Heart left ventricle (tissue), 16 donors: ENCODE results near the gene DAB1. TPM values are rescaled to one million over a fixed set of nuclear protein-coding genes. Genes with fewer than 3 reads are reported as not detected.

Experiments
- ATAC-seq, 4 donors: fragments of 200-7000 bp; cut with Tn5 transposase; one replicate each; pipeline ENCODE4 v1.9.1; 2020 to 2022; ENCODE audit warnings: moderate library complexity in 4 of 4, mild to moderate bottlenecking in 3 of 4, moderate number of reproducible peaks in 1 of 4
- DNase-seq, 5 donors: peaks; one replicate each; pipeline ENCODE4 v3.0.0-alpha.2; 2020
- H3K27ac ChIP-seq, 12 donors: fragments of 200-600 bp; sonication (generic) in 4 of 12; one replicate each; pipeline versions ENCODE4 v1.5.0 to v1.8.0; 2016 to 2022; ENCODE audit warnings: mild to moderate bottlenecking in 2 of 12
- H3K27me3 ChIP-seq, 9 donors: fragments of 200-600 bp; sonication (generic) in 2 of 9; one replicate each; pipeline versions ENCODE4 v1.5.1 to v1.8.0; 2016 to 2022; ENCODE audit warnings: mild to moderate bottlenecking in 3 of 9
- H3K36me3 ChIP-seq, 9 donors: fragments of 200-600 bp; sonication (generic) in 2 of 9; one replicate each; pipeline versions ENCODE4 v1.5.0 to v1.8.0; 2018 to 2022; ENCODE audit warnings: mild to moderate bottlenecking in 2 of 9
- H3K4me1 ChIP-seq, 12 donors: fragments of 200-600 bp; sonication (generic) in 4 of 12; one replicate each; pipeline versions ENCODE4 v1.5.0 to v1.8.0; 2016 to 2022; ENCODE audit warnings: mild to moderate bottlenecking in 3 of 12
- H3K4me3 ChIP-seq, 12 donors: fragments of 200-600 bp; sonication (generic) in 4 of 12; one replicate each; pipeline versions ENCODE4 v1.5.0 to v1.8.0; 2017 to 2022; ENCODE audit warnings: mild to moderate bottlenecking in 9 of 12, moderate library complexity in 4 of 12
- H3K9me3 ChIP-seq, 12 donors: fragments of 200-600 bp; sonication (generic) in 4 of 12; one replicate each; pipeline versions ENCODE4 v1.5.0 to v1.8.0; 2016 to 2022; ENCODE audit warnings: mild to moderate bottlenecking in 1 of 12
- POLR2A ChIP-seq, 2 donors: fragments of 450-650 bp; IDR thresholded peaks; one replicate each; pipeline ENCODE4 v1.6.1; 2017; ENCODE audit warnings: antibody characterized with exemption in 2 of 2, mild to moderate bottlenecking in 2 of 2, moderate library complexity in 2 of 2
- WGBS, 4 donors: extraction: QIAGEN DNeasy Blood & Tissue Kit in 2 of 4; methylation state at CpG; one replicate each; pipeline versions ENCODE4 v1.1.5 to v1.1.7; 2013 to 2018; 5-methylcytosine and 5-hydroxymethylcytosine counted together
- intact Hi-C, 10 donors: fragments of 100-400 bp; cut with DNase I; formaldehyde crosslinking; loops; one replicate each; pipeline versions ENCODE4 v1.11.1 to v1.14.2; 2022
- polyA plus RNA-seq, 2 donors: library from polyadenylated mRNA; stranded (reverse); fragments of 200-250 nt; gene quantifications; one replicate each; pipeline ENCODE4 v1.2.3, GENCODE V29; 2013
- total RNA-seq, 9 donors: library from RNA; depleted of rRNA in 2 of 9; stranded (reverse); fragments of >200 nt in 2 of 9; fragmentation: NEBNext Ultra II Directional in 3 of 9; extraction: Animal tissue kit (Norgen Biotek cat#: 25700) in 3 of 9; gene quantifications; one replicate each; pipeline versions ENCODE4 v1.1.0 to v1.2.4, GENCODE V29; 2016 to 2023
- TF ChIP-seq, protein P1 (sequence below), 12 donors: fragments of 200-600 bp; sonication (generic) in 4 of 12; IDR thresholded peaks; one replicate each; pipeline versions ENCODE4 v1.5.0 to v1.8.0; 2018 to 2022; ENCODE audit warnings: antibody characterized with exemption in 12 of 12, mild to moderate bottlenecking in 5 of 12
- donor health status: ischemic (EF 13 %, LVEDD 7.1; RV severe dilation, severe dysfunction).
- donor health status: healthy with polysubstance abuse.
- donor health status: DM: no; HTN: yes; CAD: no.
- donor health status: DM: no; HTN: no; CAD: no.
- donor health status: ischemic (EF 25% LVEDD 6.9; RV normal size, moderate dysfunction).
- donor health status: ischemic (EF 25% LVEDD 5.7; RV mildly dilated, moderate dysfunction).
- donor health status: healthy.
- donor health status: DM: yes; HTN: yes; CAD: no.
- donor health status: ischemic (EF 35%, LVEDD 5.7; RV mildly dilated, moderate dysfunction).
- donor health status: nonischemic (EF 11% LVEDD 7.7; RV severe dilation, severe dysfunction).
- donor health status: DM: yes; HTN: yes; CAD: no.
- donor health status: PGD.
- donor health status: ischemic (EF 29% LVEDD 5.4; RV normal size, mild dysfunction).
- donor health status: nonischemic (EF 23%, LVEDD 6.1; RV moderate dilation, normal function).

Gene DAB1
- total and polyA plus RNA-seq, 11 donors = 0.26 to 28.8 (median 5.2) TPM

DNA sequence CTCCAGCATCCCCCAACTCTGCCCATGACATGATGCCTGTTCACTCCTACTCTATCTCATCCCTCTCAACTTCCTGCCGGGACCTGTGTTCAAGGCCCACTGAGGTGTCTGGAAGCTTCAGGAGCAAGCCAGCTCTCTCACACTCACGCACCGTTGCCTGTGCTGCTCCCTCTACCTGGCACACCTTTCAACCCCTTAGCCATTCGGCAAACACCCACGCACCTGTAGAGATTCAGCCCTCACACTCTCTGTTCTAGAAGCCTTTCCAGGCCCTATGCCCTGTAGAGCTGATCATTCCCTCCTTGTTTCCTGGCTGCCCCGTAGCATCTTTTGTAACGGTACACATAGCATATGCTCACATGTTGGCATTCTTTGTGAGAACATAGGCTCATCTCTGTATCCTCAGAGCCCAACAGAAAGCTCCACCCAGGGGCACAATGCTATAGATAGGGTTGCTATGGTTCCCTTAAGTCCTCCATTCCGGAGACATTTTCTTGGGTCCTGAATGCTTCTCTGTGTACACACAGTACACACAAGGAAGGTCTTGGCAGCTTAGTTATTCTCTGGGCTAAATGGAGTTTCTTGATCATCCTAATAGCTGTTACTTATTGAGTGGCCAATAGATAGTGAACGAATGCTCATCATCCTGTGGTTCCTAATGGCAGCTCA lies 459.4 kb downstream of the DAB1 start:
- ATAC-seq (no peak), DNase-seq (no peak)
- Histone ChIP-seq H3K9me3 (peaks cover 0 to 3% (median 0%) of the 10 kb centered on the region in 12 donors), H3K4me1 (no peaks in the 10 kb centered on the region), H3K27ac (no peak overlapping the region), H3K27me3 (no peaks in the 10 kb centered on the region), H3K4me3 (no peak overlapping the region), H3K36me3 (no peaks in the 10 kb centered on the region)
- TF ChIP-seq POLR2A (IDR thresholded peaks at IDR 0.05) = no peak
- TF ChIP-seq, protein P1, sequence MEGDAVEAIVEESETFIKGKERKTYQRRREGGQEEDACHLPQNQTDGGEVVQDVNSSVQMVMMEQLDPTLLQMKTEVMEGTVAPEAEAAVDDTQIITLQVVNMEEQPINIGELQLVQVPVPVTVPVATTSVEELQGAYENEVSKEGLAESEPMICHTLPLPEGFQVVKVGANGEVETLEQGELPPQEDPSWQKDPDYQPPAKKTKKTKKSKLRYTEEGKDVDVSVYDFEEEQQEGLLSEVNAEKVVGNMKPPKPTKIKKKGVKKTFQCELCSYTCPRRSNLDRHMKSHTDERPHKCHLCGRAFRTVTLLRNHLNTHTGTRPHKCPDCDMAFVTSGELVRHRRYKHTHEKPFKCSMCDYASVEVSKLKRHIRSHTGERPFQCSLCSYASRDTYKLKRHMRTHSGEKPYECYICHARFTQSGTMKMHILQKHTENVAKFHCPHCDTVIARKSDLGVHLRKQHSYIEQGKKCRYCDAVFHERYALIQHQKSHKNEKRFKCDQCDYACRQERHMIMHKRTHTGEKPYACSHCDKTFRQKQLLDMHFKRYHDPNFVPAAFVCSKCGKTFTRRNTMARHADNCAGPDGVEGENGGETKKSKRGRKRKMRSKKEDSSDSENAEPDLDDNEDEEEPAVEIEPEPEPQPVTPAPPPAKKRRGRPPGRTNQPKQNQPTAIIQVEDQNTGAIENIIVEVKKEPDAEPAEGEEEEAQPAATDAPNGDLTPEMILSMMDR (IDR thresholded peaks at IDR 0.05) = no peak
- intact Hi-C loops = loop anchor here in 2 of 10 donors (5.0 to 10.0 kb wide), 2 partner anchors 130 to 132 kb away; no protein-coding TSS in a partner anchor
- 88 to 91% (median 90%) methylated on average over 9 of the region's 9 CpGs for WGBS, 4 donors

DNA sequence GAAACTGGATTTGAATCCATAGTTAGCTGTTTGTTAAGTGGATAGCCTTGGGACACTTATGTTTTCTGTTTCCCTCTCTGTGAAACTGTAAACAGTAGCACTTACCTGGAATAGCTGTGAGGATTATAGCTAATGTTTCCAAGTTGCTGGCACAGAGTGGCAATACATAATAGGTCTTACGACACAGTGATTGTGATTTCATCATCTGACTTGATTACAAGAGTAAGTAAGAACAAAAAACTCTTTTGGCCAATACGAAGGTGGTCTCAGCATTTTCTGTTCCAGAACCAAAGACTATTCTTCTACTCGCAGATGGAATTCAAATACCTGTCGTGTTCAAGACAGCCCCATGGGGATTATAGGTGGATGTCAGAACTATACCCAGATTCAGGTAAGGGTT lies 460.2 kb downstream of the DAB1 start:
- TF ChIP-seq POLR2A (IDR thresholded peaks at IDR 0.05) = no peak
- TF ChIP-seq, protein P1 (IDR thresholded peaks at IDR 0.05) = no peak
- ATAC-seq = no peak
- WGBS, 4 donors = 85 to 94% (median 87%) methylated on average over 4 of the region's 4 CpGs
- Histone ChIP-seq H3K9me3 (peaks cover 0 to under 1% (median 0%) of the 10 kb centered on the region in 12 donors), H3K27me3 (no peaks in the 10 kb centered on the region), H3K36me3 (no peaks in the 10 kb centered on the region), H3K4me1 (no peaks in the 10 kb centered on the region), H3K27ac (no peak overlapping the region), H3K4me3 (no peak overlapping the region)
- DNase-seq = no peak
- intact Hi-C loops = loop anchor here in 1 of 10 donors (10.0 kb wide), 1 partner anchor 129 kb away; no protein-coding TSS in a partner anchor

DNA sequence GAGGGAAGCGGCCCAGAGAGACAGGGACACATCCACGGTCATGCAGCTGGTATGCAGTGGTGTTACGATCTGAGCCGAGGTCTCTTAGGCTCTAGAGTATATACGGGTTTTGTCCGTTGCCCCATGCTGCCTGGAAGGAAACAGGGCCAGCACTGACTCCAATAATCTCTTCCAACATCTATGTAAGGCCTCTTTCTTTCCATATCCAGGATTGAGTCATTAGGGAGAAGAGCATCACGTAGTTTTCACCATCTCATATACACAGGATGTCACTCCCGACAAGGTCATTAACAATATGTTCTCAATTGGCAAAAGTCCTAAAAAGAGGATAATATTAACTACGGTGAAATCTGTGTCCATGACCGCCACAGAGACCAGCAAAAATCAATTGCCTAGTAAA lies 462.4 kb downstream of the DAB1 start:
- Histone ChIP-seq H3K27ac (no peak overlapping the region), H3K27me3 (no peaks in the 10 kb centered on the region), H3K4me3 (no peak overlapping the region), H3K36me3 (no peaks in the 10 kb centered on the region), H3K9me3 (no peaks in the 10 kb centered on the region), H3K4me1 (no peaks in the 10 kb centered on the region)
- intact Hi-C loops = loop anchor here in 1 of 10 donors (10.0 kb wide), 1 partner anchor 127 kb away; no protein-coding TSS in a partner anchor
- WGBS, 4 donors = 69 to 80% (median 71%) methylated on average over 10 of the region's 10 CpGs
- no peak for TF ChIP-seq POLR2A (IDR thresholded peaks at IDR 0.05)
- TF ChIP-seq, protein P1 (IDR thresholded peaks at IDR 0.05) = no peak
- DNase-seq = no peak
- ATAC-seq = no peak

DNA sequence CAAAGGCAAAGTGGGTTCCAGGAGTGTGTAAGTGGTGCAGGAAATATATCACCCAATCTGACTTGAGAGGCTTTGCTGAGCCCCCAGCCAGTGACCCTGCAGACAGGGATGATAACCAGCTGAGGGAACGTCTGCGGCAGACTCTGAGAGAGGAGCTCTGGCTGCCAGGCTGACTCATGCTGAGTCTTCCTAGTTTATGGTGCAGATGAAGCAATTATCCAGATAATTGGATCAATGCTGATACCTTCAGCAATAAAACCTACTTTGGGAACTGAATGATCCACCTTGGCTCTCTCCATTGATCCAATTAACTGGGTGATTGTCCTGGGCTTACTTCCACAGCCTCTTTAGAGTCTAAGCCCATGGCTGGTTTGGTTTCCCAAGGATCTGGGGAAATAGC lies 465.3 kb downstream of the DAB1 start:
- Histone ChIP-seq H3K36me3 (no peaks in the 10 kb centered on the region), H3K4me3 (no peak overlapping the region), H3K27ac (no peak overlapping the region), H3K9me3 (no peaks in the 10 kb centered on the region), H3K4me1 (no peaks in the 10 kb centered on the region), H3K27me3 (no peaks in the 10 kb centered on the region)
- no peak for ATAC-seq
- no peak for DNase-seq
- TF ChIP-seq POLR2A (IDR thresholded peaks at IDR 0.05) = no peak
- TF ChIP-seq, protein P1 (IDR thresholded peaks at IDR 0.05) = no peak
- 29 to 73% (median 58%) methylated on average over 2 of the region's 2 CpGs for WGBS, 4 donors
- intact Hi-C loops = no loop called here
